ENCODE results near the gene CHPF. TPM values are rescaled to one million over a fixed set of nuclear protein-coding genes. Genes with fewer than 3 reads are reported as not detected.

The CHPF gene
- total and polyA plus RNA-seq, 2 donors (not counting 1 experiment from before 2014, with no cell fraction given): 35.8 to 58.8 TPM

- Histone ChIP-seq H3K9me3 (ENCODE audit: control insufficient read depth, insufficient read depth, low read depth, low read length) (no peaks in the 10 kb centered on the region), H2AFZ (ENCODE audit: low read length) (no peak overlapping the region), H3K27me3 (ENCODE audit: control insufficient read depth, insufficient read depth, low read length) (peaks cover 5% of the 10 kb centered on the region), H4K20me1 (ENCODE audit: control insufficient read depth, extremely low read depth, insufficient read depth, low read length) (no peaks in the 10 kb centered on the region), H3K36me3 (ENCODE audit: control insufficient read depth, insufficient read depth, low read length) (peaks cover 18% of the 10 kb centered on the region), H3K4me2 (ENCODE audit: extremely low read depth, insufficient read depth, low read length) (no peak overlapping the region), H3K27ac (ENCODE audit: insufficient read depth, low read length) (no peak overlapping the region), H3K9ac (ENCODE audit: insufficient read depth, low read length) (no peak overlapping the region), H3K4me1 (ENCODE audit: control insufficient read depth, extremely low read depth, insufficient read depth, low read length) (no peaks in the 10 kb centered on the region), H3K79me2 (ENCODE audit: control insufficient read depth, insufficient read depth, low read length) (no peaks in the 10 kb centered on the region), H3K4me3 (replicated peaks in 1 of 4; ENCODE audit: control extremely low read depth in 1 of 4, insufficient read depth in 1 of 4, low read depth in 3 of 4, low read length in 4 of 4) (no peak overlapping the region)
- no peak for DNase-seq (ENCODE audit: low read depth in 2 of 2)
- TF ChIP-seq CTCF (conservative IDR thresholded peaks at IDR 0.05 in 1 of 2, IDR thresholded peaks at IDR 0.05 in 1 of 2; ENCODE audit: low read depth in 1 of 2, low read length in 2 of 2) (no peak), EZH2 (IDR thresholded peaks at IDR 0.05; ENCODE audit: low read length, missing control alignments) (no peak)
These were observed 38.0 kb downstream of the CHPF start for GRCh38 chr2:219505585-219505984.

- Histone ChIP-seq H2AFZ (ENCODE audit: low read length) (no peak overlapping the region), H3K79me2 (ENCODE audit: control insufficient read depth, insufficient read depth, low read length) (peaks cover 6% of the 10 kb centered on the region), H4K20me1 (ENCODE audit: control insufficient read depth, extremely low read depth, insufficient read depth, low read length) (no peaks in the 10 kb centered on the region), H3K9ac (ENCODE audit: insufficient read depth, low read length) (no peak overlapping the region), H3K27me3 (ENCODE audit: control insufficient read depth, insufficient read depth, low read length) (no peaks in the 10 kb centered on the region), H3K9me3 (ENCODE audit: control insufficient read depth, insufficient read depth, low read depth, low read length) (no peaks in the 10 kb centered on the region), H3K4me1 (ENCODE audit: control insufficient read depth, extremely low read depth, insufficient read depth, low read length) (peaks cover 9% of the 10 kb centered on the region), H3K4me3 (replicated peaks in 1 of 4; ENCODE audit: control extremely low read depth in 1 of 4, insufficient read depth in 1 of 4, low read depth in 3 of 4, low read length in 4 of 4) (no peak overlapping the region), H3K4me2 (ENCODE audit: extremely low read depth, insufficient read depth, low read length) (no peak overlapping the region), H3K36me3 (ENCODE audit: control insufficient read depth, insufficient read depth, low read length) (peaks cover 18% of the 10 kb centered on the region), H3K27ac (ENCODE audit: insufficient read depth, low read length) (no peak overlapping the region)
- TF ChIP-seq CTCF (conservative IDR thresholded peaks at IDR 0.05 in 1 of 2, IDR thresholded peaks at IDR 0.05 in 1 of 2; ENCODE audit: low read depth in 1 of 2, low read length in 2 of 2): no peak
- TF ChIP-seq EZH2 (IDR thresholded peaks at IDR 0.05; ENCODE audit: low read length, missing control alignments): no peak
- no peak for DNase-seq (ENCODE audit: low read depth in 2 of 2)
These were observed 41.0 kb downstream of the CHPF start for GRCh38 chr2:219502618-219503017.

- H3K9me3 ChIP-seq (ENCODE audit: control insufficient read depth, insufficient read depth, low read depth, low read length): no peaks in the 10 kb centered on the region
- peaks cover 6% of the 10 kb centered on the region for H3K79me2 ChIP-seq (ENCODE audit: control insufficient read depth, insufficient read depth, low read length)
- H3K4me3 ChIP-seq (replicated peaks in 1 of 4; ENCODE audit: control extremely low read depth in 1 of 4, insufficient read depth in 1 of 4, low read depth in 3 of 4, low read length in 4 of 4): no peak overlapping the region
- H3K27ac ChIP-seq (ENCODE audit: insufficient read depth, low read length): no peak overlapping the region
- no peaks in the 10 kb centered on the region for H4K20me1 ChIP-seq (ENCODE audit: control insufficient read depth, extremely low read depth, insufficient read depth, low read length)
- peaks cover 18% of the 10 kb centered on the region for H3K36me3 ChIP-seq (ENCODE audit: control insufficient read depth, insufficient read depth, low read length)
- no peak for DNase-seq (ENCODE audit: low read depth in 2 of 2)
- peaks cover 9% of the 10 kb centered on the region for H3K4me1 ChIP-seq (ENCODE audit: control insufficient read depth, extremely low read depth, insufficient read depth, low read length)
- H3K27me3 ChIP-seq (ENCODE audit: control insufficient read depth, insufficient read depth, low read length): peaks cover 2% of the 10 kb centered on the region
- no peak overlapping the region for H3K4me2 ChIP-seq (ENCODE audit: extremely low read depth, insufficient read depth, low read length)
- H3K9ac ChIP-seq (ENCODE audit: insufficient read depth, low read length): no peak overlapping the region
- H2AFZ ChIP-seq (ENCODE audit: low read length): no peak overlapping the region
- no peak for TF ChIP-seq CTCF (conservative IDR thresholded peaks at IDR 0.05 in 1 of 2, IDR thresholded peaks at IDR 0.05 in 1 of 2; ENCODE audit: low read depth in 1 of 2, low read length in 2 of 2)
- TF ChIP-seq EZH2 (IDR thresholded peaks at IDR 0.05; ENCODE audit: low read length, missing control alignments): no peak
These were observed 41.8 kb downstream of the CHPF start for GRCh38 chr2:219501849-219502248.
